ENCODE data around the gene NOX3.

Gene NOX3

DNA sequence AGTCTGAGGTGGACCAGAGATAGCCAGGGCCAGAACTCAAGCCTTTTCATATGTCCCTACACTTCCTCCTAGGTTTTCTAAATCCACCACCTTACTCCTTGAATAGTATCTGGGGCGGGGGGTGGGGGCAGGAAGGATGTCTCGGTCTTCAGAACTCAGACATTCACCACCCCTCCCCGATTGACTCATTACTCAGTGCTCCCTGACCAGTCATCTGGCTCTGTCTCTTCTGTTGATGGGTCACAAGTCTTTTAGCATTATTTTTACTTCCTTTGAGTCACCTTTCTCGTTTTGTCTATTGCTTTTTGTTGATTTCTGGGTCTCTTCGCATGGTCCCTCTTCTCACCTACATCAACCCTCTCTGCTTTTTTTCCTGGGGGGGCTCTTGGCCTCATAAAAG, 23.3 kb downstream of the NOX3 start:
- DNase-seq: no peak

DNA sequence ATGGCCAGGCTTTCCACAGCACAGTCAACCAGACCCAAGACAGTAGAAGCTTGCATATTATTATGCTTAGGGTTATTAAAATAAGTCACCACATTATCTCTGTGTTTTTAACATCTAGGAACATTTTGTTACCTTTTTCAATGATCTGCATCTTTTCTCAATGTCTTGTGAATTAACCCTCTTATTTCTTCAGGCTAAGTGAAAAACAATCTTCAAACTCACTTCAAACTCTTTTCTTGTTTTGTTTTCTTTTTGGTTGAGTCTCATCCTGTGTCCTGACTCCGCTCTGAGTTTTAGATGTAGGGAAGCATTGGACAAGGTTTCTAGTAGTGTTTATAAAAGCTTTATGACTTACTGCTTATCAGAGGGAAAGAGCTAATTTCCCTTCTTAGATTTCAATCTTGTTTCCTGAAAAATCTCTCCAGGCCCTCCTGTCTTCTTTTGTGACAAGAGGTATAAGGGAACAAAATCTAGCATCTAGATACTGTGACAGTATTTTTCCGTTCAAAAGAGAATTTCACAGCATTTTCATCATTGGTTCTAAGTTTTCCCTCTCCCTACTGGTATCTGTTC, 26.2 kb downstream of the NOX3 start:
- no peak for DNase-seq

DNA sequence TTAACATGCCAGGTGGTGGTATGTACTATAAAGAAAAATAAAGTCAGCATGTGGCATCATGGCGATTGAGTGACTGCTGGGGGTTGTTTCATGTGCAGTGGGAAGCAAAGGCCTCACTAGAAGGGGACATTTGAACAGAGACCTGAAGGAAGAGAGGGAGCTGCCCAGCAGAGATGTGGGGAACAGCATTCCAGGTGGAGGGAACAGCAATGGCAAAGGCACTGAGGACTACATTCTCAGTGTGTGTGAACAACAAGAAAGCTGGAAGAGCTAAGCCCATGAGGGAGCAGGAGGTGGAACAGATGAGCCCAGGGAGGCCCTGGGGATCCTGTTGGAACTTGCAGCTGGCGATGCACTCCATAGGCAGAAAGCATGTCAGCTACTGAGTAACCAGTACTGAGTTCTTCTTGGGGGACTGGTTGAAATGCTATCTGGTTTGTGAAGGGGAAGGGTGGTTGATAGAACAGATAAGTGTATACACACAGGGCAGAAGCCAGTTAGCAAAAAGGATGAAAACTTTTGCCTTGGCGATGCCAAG, 29.2 kb downstream of the NOX3 start:
- DNase-seq: no peak

DNA sequence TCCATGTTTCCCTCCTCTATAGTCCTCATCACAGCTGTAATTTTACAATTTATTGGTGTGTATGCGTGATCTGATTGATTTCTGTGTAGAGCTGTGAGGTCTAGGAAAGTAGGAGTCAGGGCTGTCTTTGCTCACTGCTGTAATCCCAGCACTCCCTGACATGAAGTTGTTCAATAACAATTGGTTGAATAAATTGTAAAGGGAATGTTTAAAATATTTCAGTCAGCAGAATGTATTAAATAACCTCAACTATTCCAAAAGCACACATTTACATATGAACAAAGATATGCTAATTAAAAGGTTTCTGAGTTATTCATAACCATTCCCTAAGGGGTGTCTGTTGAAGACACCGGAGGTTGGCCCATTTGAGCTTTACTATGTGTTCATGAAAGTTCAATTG, 31.5 kb downstream of the NOX3 start:
- DNase-seq: no peak

DNA sequence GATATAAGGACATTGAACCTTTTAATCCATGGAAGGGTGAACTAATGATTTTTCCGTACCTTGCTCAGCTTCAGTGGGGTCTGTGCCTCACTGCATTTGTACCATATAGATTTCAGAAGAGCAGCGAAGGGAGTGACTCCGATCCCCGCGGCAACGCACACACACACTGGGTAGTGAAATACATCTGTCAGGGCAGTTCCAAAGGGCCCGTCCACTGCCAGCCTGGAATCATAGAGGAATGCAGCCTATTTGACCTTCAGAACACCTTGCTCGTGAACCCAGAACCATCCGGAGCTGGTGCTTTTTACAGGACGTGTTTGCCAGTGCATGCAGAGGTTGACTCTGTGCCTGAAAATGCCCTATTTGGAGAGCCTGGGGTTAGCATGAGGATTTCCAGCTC, 33.0 kb downstream of the NOX3 start:
- no peak for DNase-seq

DNA sequence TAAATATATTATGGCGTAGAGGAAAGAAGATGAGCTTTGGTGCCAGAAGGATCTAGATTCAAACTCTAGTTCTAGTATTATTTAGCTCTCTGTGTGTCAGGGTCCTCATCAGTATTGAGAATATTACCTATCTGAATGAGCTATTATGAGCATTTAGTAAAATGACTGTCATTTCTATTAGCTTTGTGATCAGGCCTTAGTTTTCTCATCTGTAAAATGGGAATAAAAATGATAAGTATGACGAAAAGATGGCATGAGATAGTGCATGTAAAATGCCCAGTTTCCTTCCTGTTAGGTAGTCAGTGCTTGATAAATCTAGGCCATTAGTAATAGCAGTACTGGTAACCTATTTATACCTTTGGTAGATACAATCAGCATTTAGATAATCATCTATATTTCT, 35.1 kb downstream of the NOX3 start:
- DNase-seq: no peak

DNA sequence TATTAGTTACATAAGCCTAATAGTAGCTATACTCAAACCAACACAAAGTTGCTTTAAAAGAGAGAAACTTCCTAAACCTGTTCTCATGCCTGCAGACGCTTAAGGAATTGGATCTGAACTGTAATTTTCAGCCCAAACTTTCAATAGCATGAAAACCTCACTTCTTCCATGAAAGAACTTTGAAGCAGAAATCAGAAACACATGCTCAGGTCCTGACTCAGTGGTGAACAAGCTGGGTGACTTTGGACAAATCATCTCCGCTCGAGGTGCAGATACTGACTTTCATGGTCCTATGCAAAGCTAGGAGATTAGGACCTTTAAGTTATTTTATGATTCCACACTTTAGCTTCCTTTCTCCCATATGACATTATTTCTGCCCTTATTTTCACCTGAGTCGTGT, 36.5 kb downstream of the NOX3 start:
- DNase-seq: no peak

DNA sequence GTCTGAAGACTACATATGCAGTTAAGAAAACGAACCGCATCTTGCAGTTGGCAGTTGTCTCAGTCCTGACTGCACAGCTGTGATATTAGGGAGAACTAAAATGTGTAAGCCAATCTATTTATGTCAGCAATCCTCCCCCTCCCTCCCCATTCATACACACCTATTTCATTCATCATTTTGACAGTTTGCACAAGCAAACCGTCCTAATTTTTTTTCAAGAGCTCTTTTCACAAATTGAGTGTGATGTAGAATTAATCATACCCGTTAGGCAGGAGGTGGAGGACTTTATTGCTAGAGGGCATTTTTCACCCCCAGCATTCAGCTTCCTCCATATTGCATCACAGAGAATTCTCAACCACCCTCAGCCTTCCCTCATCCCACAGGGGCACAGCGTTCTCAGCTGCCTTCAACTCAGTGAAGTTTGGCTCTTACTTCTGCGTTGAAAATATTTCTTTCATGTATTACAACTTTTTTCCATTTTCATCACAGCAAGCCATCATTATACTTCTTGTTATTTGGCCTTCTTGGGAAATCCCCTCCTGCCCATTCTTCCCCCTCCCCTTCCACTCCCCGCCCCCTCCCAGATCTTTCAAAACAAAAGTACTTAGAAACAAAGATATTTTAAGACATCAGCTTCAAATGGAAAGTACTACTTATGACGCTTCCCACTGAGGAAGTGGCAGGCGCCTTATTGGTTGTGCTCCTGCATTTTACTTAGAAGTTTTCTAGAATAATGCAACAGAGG, 37.5 kb downstream of the NOX3 start:
- no peak for DNase-seq

DNA sequence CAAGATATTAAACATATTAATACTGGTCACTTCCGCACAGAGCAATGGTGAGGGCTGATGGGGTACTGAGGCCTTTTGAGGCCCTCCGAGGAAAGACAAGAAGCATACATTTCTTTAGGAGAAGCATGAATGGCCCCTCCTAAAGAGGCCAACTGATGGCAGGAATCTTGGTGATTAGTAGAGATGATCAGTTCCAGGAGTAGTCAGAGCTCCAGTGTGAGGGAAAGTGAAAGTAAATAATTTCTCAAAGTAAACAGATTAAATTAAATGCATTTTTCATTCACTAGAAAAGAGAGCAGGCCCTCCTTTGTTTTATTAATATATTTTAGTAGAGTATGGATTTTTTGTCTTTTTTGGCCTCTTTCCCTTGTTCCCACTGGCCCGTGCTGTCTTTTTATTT, 38.2 kb downstream of the NOX3 start:
- no peak for DNase-seq

DNA sequence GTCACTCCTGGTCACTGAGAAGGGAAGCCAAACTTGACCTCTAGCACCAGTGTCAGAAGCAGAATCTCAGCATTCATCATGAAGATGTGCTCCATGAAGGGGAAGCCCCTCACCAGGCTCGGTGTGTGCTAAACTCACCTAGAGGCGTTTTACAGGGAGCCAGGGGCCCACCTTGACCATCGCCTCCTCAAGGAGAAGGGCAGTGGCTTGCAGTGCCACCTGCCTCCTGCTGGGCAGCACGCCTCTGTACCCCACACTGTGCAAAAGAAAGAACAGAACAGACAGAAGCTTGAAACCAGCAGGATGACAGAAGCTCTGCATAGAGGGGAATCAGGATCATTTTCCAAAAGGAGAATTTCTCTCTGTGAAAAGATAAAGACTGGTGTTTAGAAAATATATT, 39.7 kb downstream of the NOX3 start:
- DNase-seq: no peak

DNA sequence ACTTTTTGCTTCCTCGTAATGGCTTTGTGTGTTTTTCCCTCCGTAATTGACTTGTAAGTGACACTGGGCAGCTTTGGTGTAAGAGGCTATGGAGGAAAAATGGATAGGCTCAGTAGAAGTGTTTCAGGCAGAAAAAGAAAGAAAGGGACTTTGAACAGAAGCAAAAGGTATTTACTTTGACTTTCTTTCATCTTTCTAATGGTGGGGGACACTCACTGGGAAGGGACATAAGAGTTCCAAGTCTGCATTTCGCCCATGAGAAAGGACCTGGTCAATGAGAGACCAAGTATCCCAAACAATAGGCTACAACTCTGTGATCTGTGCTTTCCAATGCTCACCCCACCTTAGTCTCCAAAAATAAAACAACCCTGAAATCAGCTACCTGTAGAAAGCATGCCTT, 41.6 kb downstream of the NOX3 start:
- DNase-seq: no peak

DNA sequence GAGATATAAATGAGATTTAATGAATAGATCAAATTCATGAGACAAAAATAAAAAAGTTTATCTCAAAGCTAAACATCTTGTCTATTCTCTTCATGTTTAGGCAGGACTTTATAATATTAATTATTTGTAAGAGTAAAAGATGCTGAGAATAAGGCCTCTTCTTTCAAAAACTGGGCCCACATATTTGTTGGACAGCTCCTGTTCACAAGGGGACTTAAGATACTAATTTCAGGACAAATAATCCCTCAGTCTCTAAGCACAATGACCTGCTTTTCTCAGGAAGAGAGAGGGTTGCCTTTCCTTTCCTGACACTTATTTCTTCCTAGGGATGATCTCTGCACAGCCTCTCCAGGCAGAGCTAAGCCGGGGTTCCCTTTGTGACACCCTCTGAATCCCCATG, 43.3 kb downstream of the NOX3 start:
- DNase-seq: peak; percentile 47

DNA sequence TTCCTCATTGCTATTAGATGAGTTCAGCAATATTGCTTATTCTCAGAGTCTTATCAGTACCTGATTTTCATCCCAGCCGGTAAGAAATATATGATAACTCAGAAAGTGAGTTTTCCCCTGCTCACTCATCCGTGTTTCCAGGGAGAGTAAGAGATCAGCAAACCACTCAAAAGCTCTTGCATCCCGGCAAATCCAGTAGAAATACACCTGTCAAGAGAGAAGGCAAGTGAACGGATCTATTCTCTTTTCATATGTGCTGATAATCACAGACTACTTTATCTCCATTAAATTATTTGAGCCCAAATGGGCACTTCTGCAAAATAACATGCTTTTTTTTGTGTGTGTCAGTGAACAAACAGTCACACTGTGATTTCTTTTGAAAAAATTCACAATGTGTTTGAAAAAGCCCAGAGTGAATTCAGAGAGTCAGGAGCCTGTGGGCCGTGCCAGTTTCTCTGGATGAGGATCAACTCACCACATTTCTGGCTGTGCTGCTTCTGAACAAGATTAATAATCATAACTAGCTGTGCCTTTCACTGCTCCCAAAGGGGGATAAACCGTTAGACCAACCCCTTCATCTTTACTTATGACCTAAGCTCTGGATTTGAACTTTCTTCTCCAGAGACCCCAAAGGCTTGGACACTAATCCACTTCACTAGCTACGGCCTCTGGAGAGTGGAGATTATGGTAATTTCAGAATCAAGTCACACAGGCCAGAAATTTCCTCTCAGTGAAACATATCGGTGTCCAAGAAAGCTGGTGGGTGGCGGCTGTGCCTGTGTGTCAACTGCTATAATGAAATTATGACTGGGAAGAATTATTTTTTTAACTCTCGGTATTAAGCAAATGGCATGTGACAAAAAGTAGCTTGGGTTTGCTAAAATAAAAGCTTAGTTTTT, 44.2 kb downstream of the NOX3 start:
- DNase-seq: peak; percentile 89

DNA sequence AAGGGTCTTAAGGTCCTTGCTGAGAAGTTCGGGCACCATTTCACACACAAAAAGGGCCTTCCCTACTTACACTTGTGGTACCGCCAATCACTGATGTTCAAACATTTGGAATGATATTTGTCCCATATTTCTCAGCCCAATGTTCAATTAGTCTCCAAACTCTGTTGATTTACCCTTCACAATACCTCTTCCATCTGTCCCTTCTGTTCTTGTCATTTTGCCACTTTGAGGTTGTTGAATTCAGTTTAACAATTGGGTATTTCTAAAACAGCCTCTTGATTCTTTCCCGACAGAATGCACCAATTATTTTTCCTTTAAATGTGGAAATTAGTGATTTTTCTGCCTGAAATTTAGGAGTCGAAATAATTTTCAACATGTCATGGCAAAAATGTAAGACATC, 46.2 kb downstream of the NOX3 start:
- DNase-seq: no peak

DNA sequence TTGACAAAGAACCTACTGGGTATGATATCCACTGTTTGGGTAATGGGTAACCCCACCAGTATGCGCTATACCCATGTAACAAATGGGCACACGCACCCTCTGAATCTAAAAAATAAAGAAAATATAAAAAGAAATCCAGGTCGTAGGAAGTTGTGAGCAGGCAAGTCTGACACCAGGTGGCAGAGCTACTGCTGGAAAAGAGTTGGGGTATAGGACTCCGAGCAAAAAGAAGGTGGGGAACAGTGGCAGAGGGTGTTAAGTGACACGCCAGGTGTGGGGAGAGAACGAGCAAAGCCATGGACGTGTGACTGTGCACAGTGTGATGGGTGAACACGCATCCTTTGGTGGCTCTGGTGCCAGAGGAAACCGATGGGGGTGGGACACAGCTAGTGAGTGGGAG, 46.7 kb downstream of the NOX3 start:
- DNase-seq: no peak

DNA sequence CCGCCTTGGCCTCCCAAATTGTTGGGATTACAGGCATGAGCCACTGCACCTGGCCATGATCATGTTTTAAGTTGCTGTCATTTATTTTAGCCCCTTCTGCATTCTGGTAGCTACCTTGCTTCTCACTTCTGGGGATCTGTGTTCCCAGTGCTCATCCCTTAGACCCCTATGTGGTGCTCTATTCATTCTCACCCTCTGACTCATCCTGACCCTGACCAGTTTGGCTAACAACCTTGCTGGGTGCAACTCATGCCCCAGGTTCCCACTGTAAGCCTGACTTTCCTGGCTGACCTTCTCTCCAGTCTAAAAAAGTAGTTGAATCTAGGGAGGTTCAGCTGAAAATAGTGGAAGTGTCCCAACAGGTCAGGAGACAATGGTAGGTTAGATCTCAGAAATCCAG, 47.4 kb downstream of the NOX3 start:
- DNase-seq: no peak

DNA sequence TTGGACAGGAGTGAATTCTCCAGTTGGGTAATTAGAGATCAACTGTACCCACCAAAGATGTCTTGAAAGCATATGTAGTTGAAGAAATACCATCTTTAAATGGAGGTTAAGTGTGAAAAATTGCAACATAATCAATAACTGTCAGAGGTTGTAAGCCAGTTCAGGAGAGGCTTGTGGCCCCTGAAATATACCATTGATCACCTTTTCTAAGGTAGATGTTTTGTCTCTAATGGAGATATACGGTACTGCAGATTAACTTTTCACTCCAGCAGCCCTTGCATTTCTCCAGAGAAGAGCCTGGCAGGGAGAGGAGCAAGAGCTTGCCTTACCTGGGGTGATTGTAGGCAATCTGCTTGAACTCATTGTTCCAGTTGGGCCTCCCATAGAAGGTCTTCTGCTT, 48.8 kb downstream of the NOX3 start:
- no peak for DNase-seq

DNA sequence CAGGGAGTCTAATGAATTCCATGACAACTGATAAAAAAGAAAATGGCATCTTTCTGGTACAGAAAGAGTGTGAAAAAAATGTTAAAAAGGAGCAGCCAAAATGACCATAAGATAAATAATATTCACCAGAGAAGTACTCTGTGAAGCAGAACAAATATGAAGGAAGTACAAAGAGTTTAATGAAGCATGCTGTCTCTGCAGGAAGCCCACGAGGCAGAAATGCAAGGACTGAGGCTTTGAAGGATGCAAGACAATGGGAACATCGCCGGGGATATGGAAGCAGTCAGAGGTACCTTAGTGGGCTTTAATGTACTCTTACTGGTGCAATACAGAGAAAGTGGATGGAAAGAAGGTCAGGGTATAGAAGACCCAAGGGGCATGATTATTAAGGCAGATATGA, 50.7 kb downstream of the NOX3 start:
- DNase-seq: no peak

DNA sequence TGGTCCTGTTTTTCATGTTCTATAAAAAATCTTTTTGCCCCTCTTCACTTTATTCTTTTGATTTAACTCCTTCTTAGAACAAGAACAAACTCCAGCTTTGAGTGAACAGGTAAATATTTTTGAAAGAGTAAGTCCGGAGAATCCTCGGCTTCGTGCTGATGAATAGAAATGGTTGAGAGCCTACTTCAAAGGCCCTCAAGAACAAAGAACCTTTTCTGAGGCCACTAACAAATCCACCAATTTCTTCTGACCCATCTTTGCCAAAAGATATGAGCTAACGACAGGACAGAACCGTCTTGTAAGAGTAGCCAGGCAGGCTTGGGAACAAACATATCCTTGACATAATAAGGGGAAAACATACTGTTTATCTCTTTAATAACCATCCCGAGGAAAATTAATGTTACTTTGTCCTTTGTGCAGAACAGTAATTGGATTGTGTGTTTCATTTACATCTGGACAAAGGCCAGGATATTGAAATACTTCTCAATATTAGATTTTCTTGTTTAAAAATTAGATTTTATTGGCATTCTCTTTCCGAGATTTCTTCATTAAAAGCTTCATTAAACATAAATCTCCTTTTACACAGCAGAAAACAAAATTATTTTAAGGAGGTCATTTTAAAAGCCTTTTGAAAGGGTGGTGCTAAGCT, 52.9 kb downstream of the NOX3 start:
- DNase-seq: no peak

DNA sequence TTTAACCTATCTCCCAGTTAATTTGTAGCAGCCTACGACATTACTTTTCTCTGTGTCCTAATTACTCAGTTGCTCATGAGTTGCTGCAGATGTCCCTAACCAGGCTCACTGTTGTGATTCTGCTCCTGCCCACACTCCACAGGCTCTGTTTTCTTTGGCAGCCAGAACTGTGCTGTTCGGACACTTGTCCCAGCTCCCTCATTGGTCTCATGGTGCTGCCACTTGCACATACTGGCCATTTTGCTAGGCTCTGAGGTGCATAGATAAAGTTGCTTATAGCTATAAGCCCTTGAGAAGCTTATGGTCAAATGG, 55.0 kb downstream of the NOX3 start:
- DNase-seq: no peak

DNA sequence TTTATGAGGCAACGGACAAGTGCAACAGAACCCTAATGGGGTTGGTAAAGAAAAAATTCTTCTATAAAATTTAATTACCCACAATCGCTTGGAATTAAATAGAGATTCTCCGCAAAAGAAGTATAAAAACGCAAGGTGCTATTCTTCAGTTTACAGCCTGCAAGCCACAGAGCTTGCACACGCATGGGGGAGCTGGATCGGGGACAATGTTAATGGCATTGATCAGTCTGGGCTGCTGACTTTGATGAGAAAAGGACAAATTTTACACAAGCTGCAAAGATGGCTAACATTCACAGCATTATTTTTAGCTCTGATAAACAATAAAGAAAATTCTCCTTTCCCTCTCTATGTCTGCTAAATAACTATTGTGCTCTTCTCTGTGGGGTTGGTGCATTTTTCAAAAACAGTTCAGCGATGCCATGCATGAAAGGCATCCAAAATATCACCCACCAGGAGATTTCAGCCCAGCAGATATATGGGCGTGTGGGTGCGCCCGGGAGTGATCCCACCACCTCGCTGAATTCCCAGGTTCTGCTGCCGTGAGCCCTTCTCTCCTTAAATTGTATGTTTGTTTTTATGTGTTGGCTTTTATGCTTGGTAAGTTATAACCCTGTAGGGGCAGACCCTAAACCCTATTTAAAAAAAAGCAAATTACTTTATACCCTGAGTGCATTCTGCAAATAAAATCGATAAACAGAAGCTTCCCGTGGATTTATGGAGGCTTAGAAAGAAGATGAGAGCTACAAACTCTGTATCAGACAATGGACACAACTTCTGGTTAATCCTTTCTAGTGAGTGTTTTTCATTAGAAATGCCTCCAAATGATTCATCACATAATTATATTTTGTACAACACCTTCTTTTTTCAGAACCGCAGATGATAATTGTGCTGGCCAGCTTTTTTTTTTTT, 55.6 kb downstream of the NOX3 start:
- DNase-seq: no peak

DNA sequence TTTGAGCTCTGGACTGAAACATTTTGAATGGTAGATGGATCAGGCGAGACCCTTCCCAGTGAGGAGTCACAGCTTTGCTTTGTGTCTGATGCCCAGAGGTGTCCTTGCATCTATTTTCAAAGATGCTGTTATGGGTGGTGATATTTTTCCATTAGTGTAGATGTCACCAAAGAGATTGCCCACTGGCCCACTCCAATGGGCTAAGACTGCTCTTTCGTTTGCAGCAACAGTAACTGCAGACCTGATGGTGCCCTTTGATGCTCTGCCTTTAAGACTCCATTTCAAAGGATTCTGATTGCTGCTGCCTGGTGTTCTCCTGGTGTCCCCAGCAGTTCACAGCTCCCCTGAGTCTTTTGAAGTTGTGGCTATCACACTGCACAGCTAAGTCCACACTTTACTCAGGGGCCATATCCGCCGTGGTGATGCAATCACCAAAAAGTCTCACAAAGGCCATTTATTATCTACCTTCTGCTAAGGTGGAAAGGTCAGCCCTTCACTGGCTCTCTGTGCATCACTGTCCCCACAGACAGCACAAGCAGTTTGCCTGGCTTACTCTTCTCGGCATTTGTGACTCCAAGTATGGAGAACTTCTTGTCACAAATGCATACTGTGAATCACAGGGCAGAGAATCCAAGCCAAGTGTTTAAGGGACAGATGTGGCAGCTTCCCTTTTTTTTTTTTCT, 56.4 kb downstream of the NOX3 start:
- no peak for DNase-seq

Data from NCI-H1092 treated with DMSO at 0.1 percent for 48 hours (cell line).